ENCODE data around the gene PRR4. TPM values are rescaled to one million over a fixed set of nuclear protein-coding genes. Genes with fewer than 3 reads are reported as not detected.

The PRR4 gene
- total RNA-seq, 1 donor from 2014 or later = 5.4 TPM

DNA sequence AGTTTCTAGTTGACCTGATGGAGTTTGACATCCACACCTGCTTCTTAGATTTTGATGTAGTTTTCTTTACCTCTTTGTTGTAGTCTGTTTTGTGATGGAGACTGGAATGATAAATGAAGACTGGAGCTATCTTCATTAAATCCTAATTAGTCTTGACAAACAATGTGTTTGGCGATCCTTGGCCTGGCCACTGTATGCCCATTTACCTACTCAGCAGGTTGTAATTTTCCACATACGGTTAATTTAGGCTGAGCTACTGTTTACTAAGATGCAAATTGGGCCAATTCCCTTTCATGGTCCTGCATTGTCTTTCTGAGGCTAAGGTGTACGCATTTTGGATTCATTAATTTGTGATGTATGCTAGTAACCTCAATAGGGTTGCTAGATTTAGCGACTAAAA, 46.7 kb downstream of the PRR4 start, which contains the start of gene TAS2R7:
TAS2R7 (minus strand) TSS at position 41 of the 400 bp plus-strand sequence. CDS start 57 bp downstream, outside the sequence.
- Mint-ChIP-seq H3K9me3 (no peaks in the 10 kb centered on the region), H3K27ac (no peak within 1 kb of the TSS), H3K36me3 (no peaks in the 10 kb centered on the region), H3K27me3 (ENCODE audit: low read depth) (peaks cover 8% of the 10 kb centered on the region), H3K4me3 (no peak within 1 kb of the TSS), H3K4me1 (no peaks in the 10 kb centered on the region)
- TF ChIP-seq, protein P1, sequence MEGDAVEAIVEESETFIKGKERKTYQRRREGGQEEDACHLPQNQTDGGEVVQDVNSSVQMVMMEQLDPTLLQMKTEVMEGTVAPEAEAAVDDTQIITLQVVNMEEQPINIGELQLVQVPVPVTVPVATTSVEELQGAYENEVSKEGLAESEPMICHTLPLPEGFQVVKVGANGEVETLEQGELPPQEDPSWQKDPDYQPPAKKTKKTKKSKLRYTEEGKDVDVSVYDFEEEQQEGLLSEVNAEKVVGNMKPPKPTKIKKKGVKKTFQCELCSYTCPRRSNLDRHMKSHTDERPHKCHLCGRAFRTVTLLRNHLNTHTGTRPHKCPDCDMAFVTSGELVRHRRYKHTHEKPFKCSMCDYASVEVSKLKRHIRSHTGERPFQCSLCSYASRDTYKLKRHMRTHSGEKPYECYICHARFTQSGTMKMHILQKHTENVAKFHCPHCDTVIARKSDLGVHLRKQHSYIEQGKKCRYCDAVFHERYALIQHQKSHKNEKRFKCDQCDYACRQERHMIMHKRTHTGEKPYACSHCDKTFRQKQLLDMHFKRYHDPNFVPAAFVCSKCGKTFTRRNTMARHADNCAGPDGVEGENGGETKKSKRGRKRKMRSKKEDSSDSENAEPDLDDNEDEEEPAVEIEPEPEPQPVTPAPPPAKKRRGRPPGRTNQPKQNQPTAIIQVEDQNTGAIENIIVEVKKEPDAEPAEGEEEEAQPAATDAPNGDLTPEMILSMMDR (IDR thresholded peaks at IDR 0.05; ENCODE audit: unreplicated experiment) = no peak
- DNase-seq (ENCODE audit: low spot score in 2 of 2, unreplicated experiment in 2 of 2) = no peak

DNA sequence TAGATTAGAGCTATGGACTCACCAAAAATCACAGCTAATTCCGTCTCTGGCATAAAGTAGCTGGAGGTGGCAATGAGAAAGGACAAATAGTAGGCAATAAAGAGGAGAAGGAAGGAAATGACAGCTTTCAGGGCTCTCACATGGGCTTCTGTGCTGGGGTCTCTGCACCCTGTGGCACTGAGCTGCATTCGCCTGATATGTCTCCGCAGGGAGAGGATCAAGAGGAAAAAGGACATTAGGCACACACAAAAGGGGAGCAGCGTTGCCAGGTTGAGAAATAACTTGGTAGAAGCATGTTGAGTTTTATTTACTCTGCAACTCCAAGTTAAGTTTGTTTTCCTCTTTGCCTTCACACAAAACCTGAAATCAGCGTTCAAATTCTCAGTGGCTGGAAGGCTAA, 47.5 kb downstream of the PRR4 start:
- H3K9me3 Mint-ChIP-seq = no peaks in the 10 kb centered on the region
- H3K27ac Mint-ChIP-seq = no peak overlapping the region
- TF ChIP-seq, protein P1 (IDR thresholded peaks at IDR 0.05; ENCODE audit: unreplicated experiment) = no peak
- H3K27me3 Mint-ChIP-seq (ENCODE audit: low read depth) = peaks cover 8% of the 10 kb centered on the region
- no peak for DNase-seq (ENCODE audit: low spot score in 2 of 2, unreplicated experiment in 2 of 2)
- no peaks in the 10 kb centered on the region for H3K4me1 Mint-ChIP-seq
- H3K36me3 Mint-ChIP-seq = no peaks in the 10 kb centered on the region
- H3K4me3 Mint-ChIP-seq = no peak overlapping the region

Other genes starting within 250 kb of the PRR4 start
- gene MAGOHB, start 235.9 kb downstream of the PRR4 start, total RNA-seq = 35.4 to 38.7 TPM (median 36.8 TPM) in 3 replicates
- gene STYK1, start 175.4 kb downstream of the PRR4 start, total RNA-seq = 0.99 to 1.4 TPM (median 1.0 TPM) in 3 replicates
- gene YBX3, start 126.2 kb downstream of the PRR4 start, total RNA-seq = 147 to 163 TPM (median 150 TPM) in 3 replicates
- gene TAS2R7, start 46.8 kb downstream of the PRR4 start, total RNA-seq = 0.20 to 0.40 TPM (median 0.20 TPM) in 3 replicates
- gene TAS2R8, start 42.2 kb downstream of the PRR4 start, total RNA-seq = 0.18 to 0.42 TPM (median 0.29 TPM) in 3 replicates
- 0.50 to 0.64 TPM (median 0.56 TPM) in 3 replicates for gene TAS2R9, start 39.3 kb downstream of the PRR4 start, total RNA-seq
- 2.5 to 3.2 TPM (median 2.7 TPM) in 3 replicates for gene TAS2R10, start 23.1 kb downstream of the PRR4 start, total RNA-seq
- 30.3 to 44.9 TPM (median 32.6 TPM) in 3 replicates for gene PRH1, start 34.8 kb upstream of the PRR4 start, total RNA-seq
- 3.1 to 3.8 TPM (median 3.5 TPM) in 3 replicates for gene TAS2R13, start 60.1 kb upstream of the PRR4 start, total RNA-seq
- not detected in 3 replicates for gene PRH2, start 79.8 kb upstream of the PRR4 start, total RNA-seq
- 4.5 to 6.7 TPM (median 5.4 TPM) in 3 replicates for gene TAS2R14, start 89.8 kb upstream of the PRR4 start, total RNA-seq
- 3.3 to 3.4 TPM (median 3.3 TPM) in 3 replicates for gene TAS2R50, start 137.4 kb upstream of the PRR4 start, total RNA-seq
- gene TAS2R20, start 148.8 kb upstream of the PRR4 start, total RNA-seq = 3.8 to 5.0 TPM (median 4.8 TPM) in 3 replicates
- 8.0 to 9.5 TPM (median 8.5 TPM) in 3 replicates for gene TAS2R19, start 173.1 kb upstream of the PRR4 start, total RNA-seq
- gene TAS2R31, start 181.9 kb upstream of the PRR4 start, total RNA-seq = 9.3 to 9.7 TPM (median 9.5 TPM) in 3 replicates
- gene TAS2R46, start 212.8 kb upstream of the PRR4 start, total RNA-seq = 3.8 to 3.9 TPM (median 3.9 TPM) in 3 replicates
- 1.9 to 2.9 TPM (median 2.2 TPM) in 3 replicates for gene TAS2R43, start 242.8 kb upstream of the PRR4 start, total RNA-seq